Neural cell (in vitro differentiated cells): ENCODE measurements around the gene ST3GAL5.

Source experiments
- CTCF ChIP-seq: fragments of 450-650 bp; IDR thresholded peaks from 2 replicates; pipeline ENCODE4 v1.5.1; 2014; ENCODE audit warnings: antibody characterized with exemption, mild to moderate bottlenecking, moderate library complexity; ENCODE audit not compliant: poor library complexity, severe bottlenecking
- EP300 ChIP-seq: fragments of 450-650 bp; conservative IDR thresholded peaks from 2 replicates; pipeline ENCODE4 v1.6.1; 2014; ENCODE audit warnings: antibody characterized with exemption, mild to moderate bottlenecking, moderate library complexity; ENCODE audit not compliant: poor library complexity, severe bottlenecking
- EZH2 ChIP-seq: fragments of 200-600, 300-800 bp; shearing (Covaris generic), sonication (generic); IDR thresholded peaks from 2 replicates; pipeline ENCODE4 v1.6.1; 2014; ENCODE audit warnings: antibody characterized with exemption, low read length, borderline replicate concordance, mild to moderate bottlenecking; ENCODE audit not compliant: insufficient read depth, poor library complexity, severe bottlenecking
- POLR2AphosphoS5 ChIP-seq: IDR thresholded peaks from 2 replicates; pipeline ENCODE4 v1.6.1; 2012

- no peak for TF ChIP-seq CTCF
- no peak for TF ChIP-seq POLR2AphosphoS5
- no peak for TF ChIP-seq EZH2
- no peak for TF ChIP-seq EP300
Observed at GRCh38 chr2:85909005-85909404, 20.2 kb upstream of the ST3GAL5 start.
